NCI-H2171 (cell line): ENCODE results near the gene TXLNG.

Experiments used
- DNase-seq: peaks from one replicate; lab custom pipeline; 2025; lab: John Stamatoyannopoulos, UW

TXLNG gene

GRCh38 chrX:16785247-16786138 is 773 bp upstream of the TXLNG start:
- no peak for DNase-seq

GRCh38 chrX:16786791-16787735 is 797 bp downstream of the TXLNG start:
- peak; percentile 1 for DNase-seq

- no peak for DNase-seq
These were observed 2.2 kb downstream of the TXLNG start for GRCh38 chrX:16788477-16788876.

DNA sequence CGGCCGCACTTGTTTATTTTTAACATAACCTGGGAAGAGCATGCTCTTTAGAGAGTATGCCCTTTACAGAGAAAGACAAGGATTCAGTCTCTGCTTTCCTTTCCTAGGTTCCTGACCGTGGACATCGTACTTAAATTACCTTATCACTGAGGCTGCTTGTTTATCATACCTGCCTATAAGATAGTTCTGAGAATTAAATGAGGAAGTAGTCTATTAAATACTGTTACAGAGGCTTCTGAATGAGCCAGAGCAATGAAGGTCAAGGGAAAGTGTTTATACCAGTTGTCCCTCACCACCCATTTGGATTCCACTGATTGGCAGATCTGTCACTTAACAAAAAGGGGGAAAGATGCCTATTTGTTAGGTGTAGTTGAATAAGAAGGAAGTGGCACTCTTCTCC is 10.0 kb downstream of the TXLNG start:
- DNase-seq = no peak

GRCh38 chrX:16797358-16797757 is 11.1 kb downstream of the TXLNG start:
- no peak for DNase-seq

- no peak for DNase-seq
These were observed 11.6 kb downstream of the TXLNG start for GRCh38 chrX:16797841-16798240.

- DNase-seq = no peak
These were observed 18.7 kb downstream of the TXLNG start for GRCh38 chrX:16804923-16805464.

- DNase-seq = no peak
These were observed 21.3 kb downstream of the TXLNG start for GRCh38 chrX:16807548-16807947.

DNA sequence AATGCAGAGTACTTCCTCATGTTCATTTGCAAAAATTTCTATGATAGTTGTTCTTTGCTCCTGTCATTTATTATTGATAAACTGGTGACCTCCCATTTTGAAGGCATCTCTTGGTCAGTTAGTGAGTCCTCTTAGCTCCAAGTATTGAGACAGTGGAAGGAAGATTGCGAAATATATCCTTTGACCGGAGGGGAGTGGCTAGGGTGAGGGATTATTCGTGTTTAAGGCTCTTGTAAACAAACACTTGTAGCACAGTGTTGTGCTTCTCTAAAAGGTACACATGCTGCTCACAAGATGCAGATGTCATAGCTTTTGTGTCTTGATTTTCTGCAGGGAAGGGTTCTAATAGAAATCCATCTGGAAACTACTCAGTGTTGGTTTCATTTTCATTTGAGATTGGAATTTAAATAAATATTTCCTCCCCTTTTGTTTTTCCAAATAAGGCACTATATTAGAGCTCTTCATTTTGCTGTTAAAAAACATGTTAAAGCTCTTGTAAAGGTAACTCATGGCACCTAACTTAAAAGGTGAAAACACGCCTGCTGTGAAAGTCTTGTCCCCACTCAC is 21.8 kb downstream of the TXLNG start:
- no peak for DNase-seq

GRCh38 chrX:16814597-16814996 is 28.3 kb downstream of the TXLNG start:
- DNase-seq = no peak

- no peak for DNase-seq
These were observed 33.4 kb downstream of the TXLNG start for GRCh38 chrX:16819634-16820033.

DNA sequence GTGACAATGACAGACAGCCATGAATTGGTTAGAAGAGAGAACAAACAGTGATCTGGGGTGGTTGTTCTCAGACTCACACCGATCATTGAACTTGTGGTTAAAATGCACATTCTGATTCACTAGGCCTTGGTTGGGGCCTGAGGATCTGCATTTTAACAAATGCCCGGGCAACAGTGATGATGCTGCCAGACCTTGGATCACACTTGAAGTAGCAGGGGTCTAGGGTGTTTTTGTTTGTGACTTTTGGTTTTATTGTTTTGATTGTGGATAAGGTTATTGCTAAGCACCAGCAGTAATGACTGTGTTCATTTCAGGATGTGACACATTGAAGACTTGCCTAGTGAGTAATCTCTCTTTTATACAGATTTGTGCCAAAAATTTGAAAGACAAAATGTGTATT is 36.5 kb downstream of the TXLNG start:
- no peak for DNase-seq

DNA sequence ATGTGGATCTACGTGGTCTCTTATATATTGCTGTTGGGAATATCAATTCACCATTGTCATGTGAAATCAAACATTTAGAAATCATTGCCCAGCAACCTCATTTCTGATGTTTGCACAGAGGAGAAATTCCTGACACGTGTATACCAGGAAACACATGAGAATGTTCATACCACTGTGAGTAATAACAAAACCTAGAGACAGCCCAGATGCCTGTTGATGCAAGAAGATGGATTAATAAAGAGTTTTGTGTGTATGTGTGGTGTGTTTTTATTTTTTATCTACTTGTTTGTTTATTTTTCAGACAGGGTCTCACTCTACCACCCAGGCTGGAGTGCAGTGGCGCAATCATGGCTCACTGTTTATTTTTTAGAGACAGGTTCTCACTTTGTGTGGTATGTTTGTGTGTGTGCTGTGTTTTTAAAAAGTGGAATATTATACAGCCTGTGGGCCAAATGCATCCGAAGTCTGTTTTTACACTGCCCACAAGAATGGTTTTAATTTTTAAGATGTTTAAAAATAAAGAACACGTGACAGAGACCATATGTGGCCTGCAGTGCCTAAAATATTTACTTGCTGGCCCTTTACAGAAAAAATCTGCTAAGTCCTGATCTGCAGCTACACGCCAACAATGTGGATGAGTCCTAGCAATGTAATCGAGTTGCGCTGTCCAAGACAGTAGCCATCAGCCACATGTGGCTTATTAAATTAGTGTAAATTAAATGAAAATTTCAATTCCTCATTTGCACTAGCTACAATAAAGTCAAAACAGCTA is 39.2 kb downstream of the TXLNG start:
- no peak for DNase-seq

GRCh38 chrX:16826207-16826606 is 39.9 kb downstream of the TXLNG start:
- peak; percentile 1 for DNase-seq

DNA sequence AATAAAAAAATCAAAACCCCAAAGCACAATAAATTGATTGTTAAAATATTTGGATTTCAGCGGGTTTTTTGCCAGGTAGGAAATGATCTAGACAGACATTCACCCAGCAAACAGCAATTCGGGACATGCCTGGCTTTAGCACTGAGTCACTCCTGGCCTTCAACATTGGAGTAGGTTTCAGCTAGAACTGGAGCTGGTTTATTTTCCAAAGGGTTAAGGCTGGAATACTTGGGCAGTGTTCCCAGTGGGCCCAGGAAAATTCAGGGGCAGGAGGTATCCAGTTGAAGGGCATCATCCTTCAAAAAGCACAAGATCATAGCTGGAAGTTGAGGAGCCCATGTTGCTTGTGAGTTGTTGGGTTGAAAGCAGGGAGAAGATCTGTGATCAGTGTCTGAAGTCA is 41.0 kb downstream of the TXLNG start:
- DNase-seq = no peak

DNA sequence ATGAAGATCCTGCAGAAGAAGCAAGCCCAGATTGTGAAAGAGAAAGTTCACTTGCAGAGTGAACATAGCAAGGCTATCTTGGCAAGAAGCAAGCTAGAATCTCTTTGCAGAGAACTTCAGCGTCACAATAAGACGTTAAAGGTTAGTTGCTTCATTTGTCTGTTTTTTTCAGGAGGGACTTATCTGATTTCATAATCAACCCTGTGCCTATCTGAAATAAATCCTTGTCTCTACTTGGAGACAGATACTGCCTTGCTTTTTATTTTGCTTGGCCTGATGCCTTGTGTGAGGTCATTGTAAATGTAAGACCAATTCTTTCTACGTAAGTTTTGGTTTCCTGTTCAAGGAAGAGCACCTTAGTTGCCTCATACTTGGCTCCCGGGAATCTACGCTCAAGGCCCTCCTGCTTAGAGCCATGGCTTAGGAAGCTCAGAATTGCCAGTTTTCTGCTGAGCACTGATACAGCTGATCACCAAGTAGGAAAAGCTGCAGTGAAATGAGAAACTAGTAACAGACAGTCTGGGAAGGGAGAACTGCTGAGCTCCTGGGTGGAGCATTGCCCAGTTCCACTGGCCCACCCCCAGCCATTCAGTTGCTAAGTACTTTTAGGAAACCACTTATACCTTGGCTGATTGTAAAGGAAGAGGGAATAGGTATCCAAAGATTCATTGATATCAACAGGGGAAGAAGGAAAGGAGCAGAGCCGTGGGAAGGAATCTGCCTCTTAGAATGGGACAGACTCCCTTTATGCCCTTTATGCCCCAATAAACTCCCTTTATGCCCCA is 42.0 kb downstream of the TXLNG start:
- no peak for DNase-seq

- no peak for DNase-seq
These were observed 46.0 kb downstream of the TXLNG start for GRCh38 chrX:16832301-16832700.

- DNase-seq = no peak
These were observed 48.5 kb downstream of the TXLNG start for GRCh38 chrX:16834806-16835205.

DNA sequence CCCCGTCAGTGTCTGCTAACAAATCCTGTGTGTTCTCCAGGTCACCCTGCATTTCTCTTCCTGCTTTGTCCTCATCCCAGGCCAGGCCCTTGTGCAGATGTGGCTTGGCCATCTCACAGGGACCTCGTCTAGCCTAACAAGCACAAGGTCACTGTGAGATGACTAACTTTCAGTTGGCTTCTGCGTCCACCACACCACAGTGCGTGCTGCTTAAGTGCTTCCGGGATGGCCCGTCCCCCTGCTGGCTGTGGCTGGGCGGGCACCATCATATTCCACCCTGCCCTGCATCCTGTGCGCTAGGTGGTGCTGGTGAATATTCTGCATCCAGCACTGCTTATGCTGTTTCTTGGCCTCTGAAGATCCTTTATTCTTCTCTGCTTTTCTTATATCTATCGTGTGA is 50.1 kb downstream of the TXLNG start:
- no peak for DNase-seq

GRCh38 chrX:16838202-16839066 is 52.2 kb downstream of the TXLNG start:
- no peak for DNase-seq
